ENCODE measurements around the gene DOCK2.
"Not testable (repeated sequence)": the region's sequence is repeated elsewhere in the genome, so short reads cannot be mapped to it uniquely, and the experiment has no call there.

DOCK2 gene

DNA sequence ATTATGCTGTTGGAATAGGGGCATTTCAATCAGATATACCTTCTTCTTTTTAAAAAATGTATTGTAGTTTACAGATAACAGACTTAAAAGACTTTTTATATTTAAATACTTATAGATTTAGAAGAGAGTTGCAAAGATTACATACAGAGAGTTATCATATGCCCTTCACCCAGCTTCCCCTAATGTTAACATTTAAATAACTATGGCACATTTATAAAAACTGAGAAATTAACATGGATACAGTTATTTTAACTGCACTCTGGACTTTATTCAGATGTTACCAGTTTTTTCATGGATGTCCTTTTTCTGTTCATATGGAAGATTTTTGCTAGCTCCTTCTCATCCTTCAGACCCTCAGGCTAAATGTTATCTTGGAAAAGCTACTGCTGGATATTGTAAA lies 123.2 kb downstream of the DOCK2 start:
- DNase-seq, result no peak

DNA sequence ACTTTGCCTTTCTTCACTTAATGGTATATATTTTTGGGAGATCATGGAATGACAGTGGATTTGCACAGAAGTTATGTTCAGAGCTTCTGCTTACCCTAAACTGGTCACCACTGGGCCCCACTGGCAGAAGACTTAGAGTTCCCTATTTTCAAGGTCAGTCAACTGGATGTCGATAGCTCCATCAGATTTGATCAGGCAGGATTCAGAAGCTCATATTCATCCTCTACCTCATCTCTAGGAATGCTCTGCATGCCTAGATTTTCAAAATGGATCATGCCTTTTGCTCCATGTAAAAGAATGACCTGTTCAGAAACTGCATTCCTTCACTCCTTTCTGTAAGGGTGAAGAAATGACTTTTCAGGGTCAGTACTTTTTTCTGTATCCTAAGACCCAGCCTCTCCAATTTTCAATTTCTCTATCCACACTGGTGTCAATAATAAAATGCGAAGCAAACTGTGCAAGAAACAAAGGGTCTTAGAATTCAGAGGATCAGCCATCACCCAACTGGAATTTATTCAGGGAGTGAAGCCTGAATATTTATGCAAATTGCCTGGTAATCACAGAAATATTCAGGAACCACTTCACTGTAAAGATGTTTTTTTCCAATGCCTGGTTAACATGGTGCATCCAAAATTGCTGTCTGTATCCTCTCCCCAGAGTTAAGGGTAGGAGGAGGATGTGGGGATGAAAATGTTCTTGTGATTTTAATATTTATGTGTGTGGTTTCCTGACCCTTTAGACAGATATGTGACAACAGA lies 125.4 kb downstream of the DOCK2 start:
- no peak for DNase-seq

DNA sequence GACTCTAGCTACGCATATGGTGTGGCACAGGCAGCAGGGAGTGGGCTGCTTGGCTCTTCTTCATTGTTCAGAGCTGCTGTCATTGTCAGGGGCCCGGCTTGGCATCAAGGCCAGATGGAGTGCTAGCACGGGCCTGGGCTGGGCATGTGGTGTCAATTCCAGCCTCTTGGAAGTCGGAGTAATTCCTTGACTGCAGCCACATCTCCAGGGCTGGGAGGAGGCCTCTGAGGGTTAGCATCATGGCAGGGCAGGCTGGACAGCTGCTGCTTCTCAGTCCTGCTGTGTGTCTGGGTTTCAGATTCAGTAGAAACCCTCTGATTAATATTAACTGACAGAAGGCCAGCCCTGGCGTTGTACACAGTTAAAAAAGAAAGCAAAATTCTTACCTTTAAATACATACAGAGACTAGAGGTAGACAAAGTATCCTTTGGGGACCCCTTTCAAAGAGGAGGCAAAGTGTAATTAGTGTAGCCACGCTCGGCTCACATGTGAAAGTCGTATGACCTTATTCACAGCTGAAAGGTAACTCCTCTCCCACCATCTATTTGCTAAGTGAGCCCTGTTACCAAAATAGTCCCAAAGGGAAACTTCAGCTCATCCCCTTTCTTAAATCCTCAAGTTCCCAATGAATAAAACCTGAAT lies 126.4 kb downstream of the DOCK2 start:
- DNase-seq, result no peak

DNA sequence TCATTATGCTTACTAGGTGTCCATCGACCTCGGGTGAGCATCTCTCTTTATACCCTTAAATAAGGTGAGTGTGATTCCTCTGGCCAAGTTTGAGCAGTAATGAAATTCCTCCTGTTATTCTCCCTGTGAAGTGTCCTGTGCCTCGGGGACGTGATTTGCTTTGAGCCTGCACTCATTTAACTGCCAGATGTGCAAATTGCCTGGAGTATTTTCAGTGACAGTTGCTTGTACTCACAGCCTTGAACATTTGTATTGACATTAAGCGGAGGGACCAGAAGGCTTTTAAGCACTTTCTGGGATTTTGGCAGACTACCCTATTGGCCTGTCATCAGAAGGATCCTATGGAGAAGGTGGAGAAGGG lies 126.9 kb downstream of the DOCK2 start:
- no peak for DNase-seq

DNA sequence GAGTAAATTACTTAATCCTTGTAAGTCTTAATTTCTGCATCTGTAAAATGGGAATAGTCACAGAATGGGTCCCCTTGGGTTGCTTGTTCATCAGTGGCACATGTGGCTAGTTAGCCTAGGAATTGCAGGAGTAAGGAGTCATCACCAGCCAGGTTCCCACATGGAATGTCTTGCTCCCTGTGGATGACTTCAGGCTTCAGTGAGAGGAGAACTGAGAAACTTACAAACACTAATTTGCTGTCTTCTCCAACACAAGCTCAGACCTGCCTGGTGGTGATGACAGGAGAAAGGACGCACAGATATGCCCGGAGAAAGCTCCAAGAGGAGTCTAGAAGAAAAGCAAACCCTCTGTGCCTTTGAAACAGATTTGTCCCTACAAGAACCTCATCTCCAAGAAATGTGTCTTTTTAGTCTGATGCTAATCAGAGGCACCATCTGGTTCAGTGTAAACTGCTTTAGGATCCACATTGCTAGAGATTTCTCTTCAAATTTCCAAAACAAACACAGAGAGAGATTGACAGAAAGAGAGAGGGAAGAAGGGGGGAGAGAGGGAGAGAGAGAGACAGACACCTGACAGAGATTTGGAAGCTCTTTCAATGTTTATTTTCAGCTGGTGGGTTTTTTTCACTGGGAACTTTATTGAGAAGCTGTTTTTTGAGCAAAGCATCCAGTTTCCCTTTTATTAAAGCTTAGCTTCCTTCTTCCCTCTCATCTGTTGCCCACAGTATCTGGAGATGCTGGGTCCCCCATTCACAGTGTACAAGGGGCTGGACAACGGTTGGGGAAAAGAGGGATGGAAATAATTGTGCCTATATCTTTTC lies 128.3 kb downstream of the DOCK2 start:
- no peak for DNase-seq

DNA sequence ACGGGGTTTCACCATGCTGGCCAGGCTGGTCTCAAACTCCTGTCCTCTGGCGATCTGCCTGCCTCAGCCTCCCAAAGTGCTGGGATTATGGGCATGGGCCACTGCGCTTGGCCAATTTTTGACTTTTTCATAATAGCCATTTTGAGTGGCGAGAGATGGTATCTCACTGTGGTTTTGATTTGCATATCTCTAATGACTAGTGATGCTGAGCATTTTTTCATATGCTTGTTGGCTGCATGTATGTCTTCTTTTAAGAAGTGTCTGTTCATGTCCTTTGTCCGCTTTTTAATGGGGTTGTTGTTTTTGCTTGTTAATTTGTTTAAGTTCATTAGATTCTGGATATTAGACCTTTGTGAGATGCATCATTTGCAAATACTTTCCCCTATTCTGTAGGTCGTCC lies 129.9 kb downstream of the DOCK2 start:
- DNase-seq, result not testable (repeated sequence)

DNA sequence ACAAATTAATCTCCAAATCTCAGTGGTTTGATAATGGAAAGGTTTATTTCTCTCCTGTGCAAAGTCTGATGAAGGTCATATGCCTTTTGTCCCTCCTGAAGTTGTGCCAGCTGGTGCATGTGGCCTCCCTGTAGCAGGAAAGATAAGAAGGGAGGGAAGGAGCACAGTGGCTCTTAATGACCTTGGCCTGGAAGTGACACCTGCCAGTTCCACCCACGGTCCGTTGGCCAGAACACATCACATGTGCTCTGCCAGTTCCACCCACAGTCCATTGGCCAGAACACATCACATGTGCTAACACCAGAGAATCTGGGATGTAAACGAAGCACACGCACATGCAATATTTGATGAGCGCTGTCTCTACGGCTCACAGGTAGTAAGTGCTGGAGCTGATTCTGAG lies 130.9 kb downstream of the DOCK2 start:
- no peak for DNase-seq

DNA sequence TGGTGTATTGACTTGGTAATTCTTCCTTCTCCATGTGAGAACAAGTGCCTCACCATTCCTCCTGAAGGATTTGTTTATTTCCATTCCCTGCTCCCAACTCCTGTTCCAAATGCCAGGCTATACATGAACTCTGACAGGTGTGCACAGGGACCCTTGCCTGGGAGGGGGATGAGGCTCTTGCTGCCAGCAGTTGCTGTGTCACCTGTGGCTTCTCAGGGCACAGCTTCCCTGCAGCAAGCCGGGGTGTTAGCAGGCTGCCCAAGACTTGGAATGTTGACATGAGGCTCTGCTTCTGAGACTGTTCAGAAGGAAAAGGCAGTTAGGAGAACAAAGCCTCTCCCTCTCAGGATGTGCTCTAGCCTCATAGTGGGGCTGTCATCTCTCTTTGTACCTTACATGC lies 131.3 kb downstream of the DOCK2 start:
- no peak for DNase-seq

DNA sequence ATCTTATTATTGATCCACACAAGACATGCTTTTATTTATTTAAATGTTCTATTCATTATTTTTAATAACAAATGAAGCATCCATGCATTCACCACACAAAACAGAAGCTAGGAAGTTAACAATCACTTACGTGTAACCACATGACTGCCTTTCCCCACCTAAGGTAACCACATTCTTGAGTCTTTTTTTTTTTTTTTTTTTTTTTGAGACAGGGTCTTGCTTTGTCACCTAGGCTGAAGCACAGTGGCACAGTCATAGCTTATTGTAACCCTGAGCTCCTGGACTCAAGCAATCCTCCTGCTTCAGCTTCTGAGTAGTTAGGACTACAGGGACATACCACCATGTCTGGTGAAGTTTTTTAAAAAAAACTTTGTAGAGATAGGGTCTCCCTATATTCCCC lies 133.0 kb downstream of the DOCK2 start:
- DNase-seq, result no peak

DNA sequence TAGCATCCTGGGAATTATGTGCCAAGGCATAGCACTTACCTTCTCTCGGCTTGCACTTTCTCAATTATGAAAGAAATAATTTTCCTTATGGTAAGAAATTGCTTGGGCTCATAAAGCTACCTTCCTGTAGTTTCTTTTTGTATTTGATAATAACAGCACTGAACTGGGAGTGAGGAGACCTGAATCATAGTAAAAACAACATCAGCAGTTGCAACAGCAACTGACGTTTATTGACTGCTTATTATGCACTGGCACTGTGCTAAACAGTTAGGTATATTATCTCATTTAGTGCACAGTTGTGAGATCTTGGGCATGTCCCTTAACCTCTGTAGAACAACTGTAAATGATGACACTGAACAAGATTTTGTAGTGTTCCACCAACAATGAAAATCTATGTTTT lies 135.2 kb downstream of the DOCK2 start:
- no peak for DNase-seq

DNA sequence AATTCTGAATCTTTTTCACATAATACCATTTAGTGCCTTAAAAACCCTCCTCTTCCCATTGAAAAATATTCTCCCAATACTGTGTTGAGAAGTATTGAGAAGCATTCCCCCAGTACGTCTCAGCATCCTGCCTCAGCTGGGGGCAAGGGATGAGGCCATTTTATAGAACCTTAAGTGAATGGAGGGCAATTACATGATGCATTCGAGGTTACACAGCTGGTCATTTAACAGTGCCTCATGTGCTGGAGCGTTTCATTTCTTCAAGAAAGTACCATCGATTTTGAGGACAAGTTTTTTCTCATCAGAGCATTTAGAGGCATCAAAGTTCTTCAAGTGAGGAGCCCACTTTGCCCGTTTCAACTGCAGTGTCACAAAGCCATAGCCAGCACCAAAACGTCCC lies 135.6 kb downstream of the DOCK2 start:
- DNase-seq, result no peak

DNA sequence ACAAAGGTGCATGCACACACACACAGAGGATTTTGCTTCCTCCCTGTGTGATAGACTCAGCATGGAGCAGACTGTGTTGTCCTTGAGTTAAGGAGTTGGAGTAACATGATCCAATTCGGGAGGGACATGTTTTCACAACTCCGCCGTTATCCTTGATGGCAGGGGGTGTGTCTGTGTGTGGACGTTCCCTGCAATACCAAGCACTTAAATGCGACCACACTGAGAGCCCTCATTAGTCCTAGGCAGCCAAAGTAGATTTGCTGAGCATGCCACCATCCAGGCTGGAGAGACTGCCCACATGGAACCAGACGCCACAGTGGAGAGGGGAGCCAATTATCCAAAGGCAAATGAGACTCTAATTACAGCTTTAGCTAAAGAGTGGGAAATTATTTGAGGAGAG lies 140.1 kb downstream of the DOCK2 start:
- no peak for DNase-seq

DNA sequence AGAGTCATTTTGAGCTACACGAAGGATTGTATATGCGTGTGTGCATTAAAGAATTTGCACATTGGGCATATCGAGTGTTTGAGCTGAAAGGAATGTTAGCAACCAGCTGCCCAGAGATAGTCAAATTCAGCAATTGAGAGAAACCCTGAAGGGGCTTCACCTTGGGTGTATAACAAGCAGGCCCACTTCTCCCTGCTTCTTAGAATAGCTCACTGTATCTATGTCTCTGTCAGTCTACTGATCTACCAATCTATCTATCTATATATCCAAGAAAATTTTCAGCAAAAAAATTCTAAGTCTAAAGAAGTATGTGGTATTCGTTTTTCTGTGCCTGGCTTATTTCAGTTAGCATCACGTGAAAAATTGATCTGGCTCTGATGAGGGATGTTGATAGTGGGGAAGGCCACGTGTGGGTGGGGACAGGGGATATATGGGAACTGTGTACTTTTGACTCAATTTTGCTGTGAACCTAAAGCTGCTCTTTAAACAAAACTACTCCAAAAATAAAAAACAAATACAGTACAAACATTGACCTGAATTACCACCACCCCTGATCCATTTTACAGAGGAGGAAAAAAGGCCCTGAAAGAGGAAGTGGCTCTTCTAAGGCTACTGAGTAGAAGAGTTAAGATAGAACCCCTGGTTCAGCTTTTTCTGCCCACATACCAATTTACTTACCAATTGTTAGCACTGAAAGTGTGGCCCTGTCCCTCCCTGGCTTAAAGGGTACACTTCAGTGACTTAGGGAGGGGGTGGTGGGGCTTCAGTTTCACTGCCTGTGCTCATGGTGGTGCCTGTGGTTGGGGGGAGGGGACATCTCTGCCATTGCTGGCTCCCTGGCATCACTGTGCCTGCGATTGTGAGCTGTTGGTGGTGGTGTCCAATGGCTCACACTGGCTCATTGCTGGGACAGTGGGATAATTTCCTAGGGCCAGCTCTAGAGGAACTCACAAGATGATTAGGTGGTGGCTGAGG lies 141.8 kb downstream of the DOCK2 start:
- no peak for DNase-seq

DNA sequence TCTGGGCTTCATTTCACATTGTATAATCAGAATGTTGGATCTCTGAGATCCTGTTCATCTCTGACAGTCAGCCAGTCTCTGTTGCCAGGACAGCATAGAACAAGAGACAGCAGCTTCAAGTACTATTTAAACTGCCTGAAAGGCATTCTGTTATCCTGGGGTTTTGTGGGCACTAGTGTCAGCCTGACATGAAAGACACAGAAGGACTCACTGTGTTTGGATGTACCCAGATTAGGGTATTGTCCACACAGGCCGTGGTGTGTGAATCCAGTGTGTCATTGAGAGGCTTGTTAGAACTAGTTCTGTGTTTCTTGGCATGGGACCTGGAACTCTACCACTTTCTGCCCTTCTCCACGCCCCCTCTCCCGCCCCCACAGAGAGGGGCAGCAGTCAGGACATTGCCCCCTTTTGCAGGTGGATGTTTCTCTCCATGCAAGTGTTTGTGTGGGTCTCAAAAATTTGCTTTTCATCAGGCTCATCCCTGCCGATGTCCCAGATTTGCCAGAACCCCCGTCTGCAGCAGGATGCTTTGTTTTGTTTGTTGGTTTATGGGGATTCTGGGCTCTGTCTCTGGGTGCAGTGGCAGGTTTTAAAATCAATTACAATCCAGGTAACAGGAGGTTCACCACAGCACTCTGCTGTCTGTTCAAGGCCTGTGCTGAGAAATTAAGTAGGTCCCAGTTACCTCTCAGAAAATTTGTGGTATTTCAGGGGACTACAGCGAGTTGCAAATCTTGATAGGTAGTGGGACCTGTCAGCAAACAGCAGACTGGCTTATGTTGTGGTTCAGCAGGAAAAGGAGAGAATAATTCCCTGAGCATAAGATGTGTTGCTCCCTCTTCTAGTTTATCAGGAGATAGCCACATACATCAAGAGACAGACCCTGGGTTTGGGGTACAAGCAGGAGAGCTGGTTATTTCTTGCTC lies 144.6 kb downstream of the DOCK2 start:
- no peak for DNase-seq

DNA sequence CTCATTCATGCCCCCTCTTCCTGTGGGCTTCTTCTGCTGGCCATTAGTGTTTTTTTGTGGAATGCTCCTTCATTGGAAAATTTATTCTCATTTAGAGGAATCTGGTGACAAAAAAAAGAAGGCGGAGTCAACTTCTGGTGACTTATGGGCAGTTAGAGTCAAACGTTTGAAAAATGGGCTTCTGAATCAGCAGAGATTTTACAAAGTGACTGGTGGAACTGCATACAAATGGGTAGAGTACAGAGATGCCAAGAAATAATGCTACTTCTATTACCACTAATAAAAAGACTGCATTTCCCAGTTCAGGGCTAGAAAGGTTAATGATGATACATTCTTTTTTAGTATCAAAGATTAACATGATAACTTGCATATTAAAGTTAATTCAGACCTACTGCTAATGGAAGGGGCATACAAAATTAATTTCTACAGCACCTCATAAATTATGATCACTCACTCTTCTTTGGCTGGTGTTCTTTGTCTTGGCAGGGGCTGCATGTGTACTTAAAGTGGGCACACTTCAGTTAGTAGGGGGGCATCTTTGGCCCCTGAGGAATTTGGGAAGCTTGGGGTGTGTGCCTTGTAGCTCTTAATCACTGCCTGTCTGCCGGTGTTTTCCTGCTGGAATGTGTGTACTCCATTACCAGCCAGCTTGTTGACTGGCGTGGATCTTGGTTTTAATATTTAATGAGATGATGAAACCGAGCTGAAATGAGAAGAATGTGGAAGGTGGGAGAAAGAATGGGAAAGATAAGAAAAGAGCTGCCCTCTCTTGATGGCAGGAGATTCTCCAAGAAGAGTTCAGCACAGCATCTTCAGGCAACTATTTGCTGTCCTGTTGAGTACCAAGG lies 148.9 kb downstream of the DOCK2 start:
- DNase-seq, result no peak

DNA sequence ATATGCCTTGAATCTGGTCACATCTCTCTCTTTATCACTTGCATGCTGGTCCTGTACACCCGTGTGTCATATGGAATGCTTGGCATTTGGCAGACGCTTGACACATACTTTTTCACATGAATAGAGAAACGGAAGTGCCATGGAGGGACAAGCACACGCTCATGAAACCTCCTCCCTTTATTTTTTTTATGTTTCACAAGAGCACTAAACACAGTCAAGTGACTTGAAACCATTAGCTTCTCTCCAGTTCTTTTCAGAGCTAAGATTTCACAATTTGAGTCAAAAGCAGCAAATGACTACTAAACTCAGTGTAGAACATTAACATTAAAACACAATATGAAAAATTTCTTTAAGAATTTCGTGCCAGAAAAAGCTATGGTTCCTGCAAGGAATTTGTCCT lies 151.1 kb downstream of the DOCK2 start:
- no peak for DNase-seq

DNA sequence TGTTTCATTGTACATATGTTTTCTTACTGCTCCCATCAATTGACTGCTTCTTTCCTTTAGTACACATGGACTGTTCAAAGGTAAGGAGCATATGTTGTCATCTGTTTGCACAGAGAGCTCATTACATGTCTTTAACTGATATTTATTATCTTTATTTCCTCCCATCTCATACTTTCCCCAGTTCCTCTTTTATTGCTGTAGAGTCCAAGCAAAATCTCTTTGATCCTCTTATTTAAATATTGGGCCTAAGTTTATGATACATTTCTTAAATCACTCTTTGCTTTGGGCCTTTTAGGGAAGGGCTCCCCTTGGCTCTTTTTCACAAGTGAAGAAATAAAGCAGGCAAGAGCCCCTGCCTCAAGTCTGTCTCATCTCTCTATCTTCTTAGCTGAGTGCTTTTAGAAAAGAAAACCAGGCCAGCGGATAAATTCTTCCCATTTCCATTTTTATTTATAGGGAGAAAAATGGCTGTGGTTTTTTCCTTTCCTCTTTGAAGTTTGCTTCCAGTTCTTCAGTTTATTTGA lies 152.4 kb downstream of the DOCK2 start:
- DNase-seq, result no peak

DNA sequence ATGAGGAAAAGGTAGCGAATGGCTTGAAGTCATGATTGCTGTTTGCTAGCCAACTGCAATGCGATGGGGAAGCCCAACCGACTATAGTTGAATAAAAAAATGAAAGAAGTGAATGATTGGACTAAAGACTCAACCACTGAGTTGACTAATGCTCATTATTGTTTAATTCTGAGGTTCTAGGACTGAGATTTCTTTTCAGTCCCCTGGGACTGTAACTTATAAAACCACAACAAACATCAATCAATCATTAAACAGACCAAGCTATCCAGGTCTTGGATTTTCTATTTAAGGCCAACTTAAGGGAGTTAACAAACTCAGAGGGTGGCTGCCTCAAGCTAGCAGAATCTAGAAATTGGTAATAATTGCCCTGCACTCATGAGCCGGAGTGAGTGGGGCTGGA lies 154.2 kb downstream of the DOCK2 start:
- DNase-seq, result no peak

DNA sequence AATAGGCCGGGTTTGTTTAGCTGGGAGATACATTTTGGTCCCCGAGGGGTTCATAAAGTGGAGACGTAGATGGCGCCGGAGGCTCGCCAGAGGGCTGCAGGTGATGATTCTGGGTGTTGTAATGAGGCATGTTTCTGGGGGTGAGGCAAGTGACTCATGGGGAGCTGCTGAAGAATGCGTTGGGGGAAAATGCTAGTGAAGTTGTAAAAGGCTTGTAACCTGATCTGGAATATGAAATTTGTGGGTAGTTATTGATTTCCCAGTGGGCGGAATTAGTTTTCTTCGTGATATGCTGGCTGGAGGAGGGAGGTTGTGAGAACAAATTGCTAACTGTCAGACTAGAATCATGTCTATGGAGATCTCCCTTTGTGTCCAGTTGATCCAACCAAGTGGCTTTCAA lies 158.3 kb downstream of the DOCK2 start:
- no peak for DNase-seq

DNA sequence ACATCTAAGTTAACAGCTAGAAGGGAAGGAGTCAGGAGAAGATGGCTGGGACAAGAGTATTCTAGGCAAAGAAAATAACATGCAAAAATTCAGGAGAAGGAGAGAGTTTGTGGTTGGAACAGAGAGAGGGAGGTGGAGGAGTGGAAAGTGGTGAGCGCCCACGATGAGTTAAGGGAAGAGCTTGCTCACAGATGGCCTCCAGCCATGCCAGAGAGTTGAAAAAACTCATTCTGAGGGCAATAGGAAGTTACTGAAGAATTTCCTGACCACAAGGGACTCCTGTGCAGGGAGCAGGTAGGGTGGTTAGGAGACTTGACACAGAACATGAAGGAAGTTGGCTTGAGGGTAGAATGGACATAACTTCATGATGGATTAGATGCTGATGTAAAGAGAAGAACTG lies 159.7 kb downstream of the DOCK2 start:
- DNase-seq, result no peak

DNA sequence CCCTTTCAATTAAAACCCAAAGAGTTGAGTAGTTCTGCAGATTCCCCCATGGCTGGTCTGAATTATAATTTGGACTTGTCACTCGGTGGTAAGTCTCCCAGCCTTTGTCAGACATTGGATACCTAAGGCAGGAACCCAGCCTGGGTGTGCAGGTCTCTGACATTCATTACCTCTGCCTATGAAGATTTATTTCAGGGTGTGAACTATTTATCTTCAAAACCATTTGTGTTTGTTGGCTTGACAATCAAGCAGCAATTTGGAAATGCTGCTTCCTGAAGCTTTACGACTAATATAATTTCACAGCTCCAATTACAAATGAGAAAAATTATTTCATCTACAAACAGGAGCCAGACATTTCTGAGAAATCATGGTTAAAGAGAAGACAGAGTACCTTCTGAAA lies 160.5 kb downstream of the DOCK2 start:
- no peak for DNase-seq

All from NCI-H1417 treated with DMSO at 0.1 percent for 48 hours (cell line).